Trophoblast cell (in vitro differentiated cells and primary cell): ENCODE measurements around the gene MYO16.

Source experiments
- DNase-seq, 2 donors: peaks; one replicate each; pipeline ENCODE4 v3.0.0-alpha.2; 2016
- H2AFZ ChIP-seq: 2 replicates; pipeline ENCODE4 v1.6.1; 2013; ENCODE audit warnings: low read length, moderate library complexity, mild to moderate bottlenecking; ENCODE audit not compliant: insufficient read depth, poor library complexity
- H2AK5ac ChIP-seq: 2 replicates; pipeline ENCODE4 v1.6.1; 2013; ENCODE audit warnings: mild to moderate bottlenecking, low read length
- H2BK120ac ChIP-seq: 2 replicates; pipeline ENCODE4 v1.6.1; 2013; ENCODE audit warnings: low read length, mild to moderate bottlenecking, moderate library complexity; ENCODE audit not compliant: insufficient read depth, poor library complexity
- H2BK12ac ChIP-seq: 2 replicates; pipeline ENCODE4 v1.6.1; 2013; ENCODE audit warnings: mild to moderate bottlenecking, low read length, moderate library complexity
- H2BK5ac ChIP-seq: 2 replicates; pipeline ENCODE4 v1.6.1; 2013; ENCODE audit warnings: low read length, low read depth, moderate library complexity, mild to moderate bottlenecking; ENCODE audit not compliant: poor library complexity
- H3K14ac ChIP-seq: 2 replicates; pipeline ENCODE4 v1.6.1; 2013; ENCODE audit warnings: mild to moderate bottlenecking, low read length
- H3K18ac ChIP-seq: 2 replicates; pipeline ENCODE4 v1.6.1; 2013; ENCODE audit warnings: mild to moderate bottlenecking, low read length
- H3K23ac ChIP-seq: 2 replicates; pipeline ENCODE4 v1.6.1; 2013; ENCODE audit warnings: low read length
- H3K27ac ChIP-seq: 2 replicates; pipeline ENCODE4 v1.5.1; 2013; ENCODE audit warnings: low read depth, mild to moderate bottlenecking, inconsistent platforms, low read length, moderate library complexity
- H3K27me3 ChIP-seq: 2 replicates; pipeline ENCODE4 v1.6.1; 2013; ENCODE audit warnings: inconsistent platforms, mild to moderate bottlenecking, low read length, moderate library complexity; ENCODE audit not compliant: insufficient read depth
- H3K36me3 ChIP-seq, 2 experiments: 1 replicate in 1 of 2; 2 replicates in 1 of 2; pipeline ENCODE4 v1.6.1; 2013; ENCODE audit warnings: low read length in 2 of 2, mild to moderate bottlenecking in 2 of 2, moderate library complexity in 1 of 2; ENCODE audit not compliant: insufficient read depth in 2 of 2, control insufficient read depth in 1 of 2
- H3K4ac ChIP-seq: 2 replicates; pipeline ENCODE4 v1.6.1; 2013; ENCODE audit warnings: low read depth, mild to moderate bottlenecking, low read length, moderate library complexity
- H3K4me1 ChIP-seq, 2 experiments: 1 replicate in 1 of 2; 2 replicates in 1 of 2; pipeline ENCODE4 v1.6.1; 2013; ENCODE audit warnings: low read length in 2 of 2, mild to moderate bottlenecking in 2 of 2, moderate library complexity in 1 of 2; ENCODE audit not compliant: insufficient read depth in 2 of 2, control insufficient read depth in 1 of 2
- H3K4me2 ChIP-seq: 2 replicates; pipeline ENCODE4 v1.6.1; 2013; ENCODE audit warnings: inconsistent platforms, mild to moderate bottlenecking, low read length, moderate library complexity
- H3K4me3 ChIP-seq: 2 replicates; pipeline ENCODE4 v1.5.1; 2013; ENCODE audit warnings: mild to moderate bottlenecking, low read depth, low read length, inconsistent platforms
- H3K79me1 ChIP-seq: one replicate; pipeline ENCODE4 v1.6.1; 2013; ENCODE audit warnings: low read length
- H3K79me2 ChIP-seq: 2 replicates; pipeline ENCODE4 v1.6.1; 2013; ENCODE audit warnings: low read length, mild to moderate bottlenecking; ENCODE audit not compliant: control insufficient read depth, insufficient read depth, poor library complexity
- H3K9ac ChIP-seq: 2 replicates; pipeline ENCODE4 v1.6.1; 2013; ENCODE audit warnings: mild to moderate bottlenecking, low read length
- H3K9me3 ChIP-seq: 2 replicates; pipeline ENCODE4 v1.6.1; 2013; ENCODE audit warnings: low read depth, mild to moderate bottlenecking, control low read depth, inconsistent platforms, low read length; ENCODE audit not compliant: insufficient read depth
- H4K12ac ChIP-seq: 2 replicates; pipeline ENCODE4 v1.6.1; 2013; ENCODE audit warnings: low read depth, mild to moderate bottlenecking, low read length, moderate library complexity
- H4K8ac ChIP-seq: 2 replicates; pipeline ENCODE4 v1.6.1; 2013; ENCODE audit warnings: low read depth, mild to moderate bottlenecking, low read length, moderate library complexity
- H4K91ac ChIP-seq: one replicate; pipeline ENCODE4 v1.6.1; 2013; ENCODE audit warnings: low read depth, mild to moderate bottlenecking, low read length, moderate library complexity
- WGBS: extraction: QIAGEN DNeasy Blood & Tissue Kit; methylation state at CpG from one replicate; pipeline ENCODE4 v1.1.7; 2013; ENCODE audit warnings: missing lambda C conversion rate; ENCODE audit not compliant: insufficient read length, insufficient coverage; ENCODE audit errors: extremely low coverage; 5-methylcytosine and 5-hydroxymethylcytosine counted together

The MYO16 gene

GRCh38 chr13:108610507-108610906 lies 18.9 kb upstream of the MYO16 start:
- Histone ChIP-seq H2BK120ac (no peak overlapping the region), H3K18ac (no peak overlapping the region), H2BK5ac (no peak overlapping the region), H4K91ac (no peak overlapping the region), H3K4me3 (no peak overlapping the region), H2BK12ac (no peak overlapping the region), H3K79me2 (no peaks in the 10 kb centered on the region), H3K4me2 (no peak overlapping the region), H3K4me1 (no peaks in the 10 kb centered on the region), H4K8ac (no peak overlapping the region), H3K36me3 (no peaks in the 10 kb centered on the region), H3K9me3 (peaks cover 8% of the 10 kb centered on the region), H3K9ac (no peak overlapping the region), H2AK5ac (no peak overlapping the region), H3K27me3 (no peaks in the 10 kb centered on the region), H3K23ac (no peak overlapping the region), H3K27ac (no peak overlapping the region), H3K4ac (no peak overlapping the region), H3K79me1 (no peaks in the 10 kb centered on the region), H4K12ac (no peak overlapping the region), H2AFZ (no peak overlapping the region), H3K14ac (no peak overlapping the region)
- no CpG with 5 or more reads among the region's 4 CpGs for WGBS
- no peak for DNase-seq

- no peak overlapping the region for H2AK5ac ChIP-seq
- H2AFZ ChIP-seq = no peak overlapping the region
- no peak overlapping the region for H2BK5ac ChIP-seq
- H3K36me3 ChIP-seq = no peaks in the 10 kb centered on the region
- no CpG with 5 or more reads among the region's 3 CpGs for WGBS
- no peak for DNase-seq
- H4K12ac ChIP-seq = no peak overlapping the region
- no peak overlapping the region for H3K23ac ChIP-seq
- no peak overlapping the region for H4K8ac ChIP-seq
- no peak overlapping the region for H3K14ac ChIP-seq
- no peak overlapping the region for H3K4me2 ChIP-seq
- no peak overlapping the region for H3K18ac ChIP-seq
- H4K91ac ChIP-seq = no peak overlapping the region
- no peak overlapping the region for H3K27ac ChIP-seq
- no peak overlapping the region for H2BK12ac ChIP-seq
- no peak overlapping the region for H3K4ac ChIP-seq
- no peaks in the 10 kb centered on the region for H3K4me1 ChIP-seq
- H3K27me3 ChIP-seq = no peaks in the 10 kb centered on the region
- no peak overlapping the region for H3K4me3 ChIP-seq
- no peaks in the 10 kb centered on the region for H3K79me1 ChIP-seq
- H2BK120ac ChIP-seq = no peak overlapping the region
- no peaks in the 10 kb centered on the region for H3K9me3 ChIP-seq
- H3K79me2 ChIP-seq = no peaks in the 10 kb centered on the region
- no peak overlapping the region for H3K9ac ChIP-seq
Observed at GRCh38 chr13:108615241-108615640, 14.2 kb upstream of the MYO16 start.

GRCh38 chr13:108618233-108618632 lies 11.2 kb upstream of the MYO16 start:
- H3K4me2 ChIP-seq = no peak overlapping the region
- H2BK5ac ChIP-seq = no peak overlapping the region
- H3K14ac ChIP-seq = no peak overlapping the region
- H3K4ac ChIP-seq = no peak overlapping the region
- H2AFZ ChIP-seq = no peak overlapping the region
- H2AK5ac ChIP-seq = no peak overlapping the region
- no peaks in the 10 kb centered on the region for H3K79me2 ChIP-seq
- H3K4me1 ChIP-seq = no peaks in the 10 kb centered on the region
- no peak overlapping the region for H2BK12ac ChIP-seq
- no peak overlapping the region for H4K91ac ChIP-seq
- no peak overlapping the region for H3K18ac ChIP-seq
- peaks cover 2% of the 10 kb centered on the region for H3K9me3 ChIP-seq
- H3K4me3 ChIP-seq = no peak overlapping the region
- no peaks in the 10 kb centered on the region for H3K36me3 ChIP-seq
- no peak overlapping the region for H4K8ac ChIP-seq
- no peak overlapping the region for H4K12ac ChIP-seq
- H3K27ac ChIP-seq = no peak overlapping the region
- H3K79me1 ChIP-seq = no peaks in the 10 kb centered on the region
- no peaks in the 10 kb centered on the region for H3K27me3 ChIP-seq
- H2BK120ac ChIP-seq = no peak overlapping the region
- H3K23ac ChIP-seq = no peak overlapping the region
- no CpG with 5 or more reads among the region's 1 CpG for WGBS
- no peak overlapping the region for H3K9ac ChIP-seq
- no peak for DNase-seq

- H4K12ac ChIP-seq = no peak overlapping the region
- no peak overlapping the region for H2AFZ ChIP-seq
- H3K9me3 ChIP-seq = peaks cover 2% of the 10 kb centered on the region
- no peak overlapping the region for H3K14ac ChIP-seq
- no peak overlapping the region for H3K18ac ChIP-seq
- no peak overlapping the region for H4K8ac ChIP-seq
- no peak overlapping the region for H3K4me3 ChIP-seq
- WGBS = no CpG with 5 or more reads among the region's 7 CpGs
- H3K4me1 ChIP-seq = no peaks in the 10 kb centered on the region
- no peak overlapping the region for H2AK5ac ChIP-seq
- DNase-seq = no peak
- no peaks in the 10 kb centered on the region for H3K79me2 ChIP-seq
- H3K9ac ChIP-seq = no peak overlapping the region
- no peak overlapping the region for H3K4ac ChIP-seq
- H3K27me3 ChIP-seq = no peaks in the 10 kb centered on the region
- no peak overlapping the region for H3K4me2 ChIP-seq
- H2BK5ac ChIP-seq = no peak overlapping the region
- no peak overlapping the region for H2BK120ac ChIP-seq
- H3K23ac ChIP-seq = no peak overlapping the region
- H2BK12ac ChIP-seq = no peak overlapping the region
- no peak overlapping the region for H3K27ac ChIP-seq
- H3K36me3 ChIP-seq = no peaks in the 10 kb centered on the region
- no peak overlapping the region for H4K91ac ChIP-seq
- H3K79me1 ChIP-seq = no peaks in the 10 kb centered on the region
Observed at GRCh38 chr13:108621462-108621861, 7.9 kb upstream of the MYO16 start.
